K562 (cell line): ENCODE data around the gene ATP13A4. TPM values are rescaled to one million over a fixed set of nuclear protein-coding genes. Genes with fewer than 3 reads are reported as not detected.

Experiments used
- ATAC-seq: fragments of 200-7000 bp; cut with Tn5 transposase; 3 replicates; pipeline ENCODE4 v1.9.1; 2020; ENCODE audit warnings: moderate library complexity
- BruUV-seq: library from RNA; stranded (reverse); fragments of 400-500 nt; replicated peaks from 2 replicates; lab custom pipeline; 2021; lab: Mats Ljungman, UMichigan
- CTCF ChIA-PET: fragments of 300-600 bp; formaldehyde crosslinking; extraction: SDS; loops from one replicate; lab custom pipeline; 2021; ENCODE audit warnings: low intra/inter-chr PET ratio; lab: Yijun Ruan, JAX
- POLR2A ChIA-PET: fragments of 300-600, 350-650 bp; sonication (Branson Sonifier 250); formaldehyde crosslinking; extraction: SDS; loops from one replicate; lab custom pipeline; 2021; ENCODE audit warnings: antibody characterized with exemption, inconsistent platforms; lab: Yijun Ruan, JAX
- DNase-seq, 4 experiments: peaks; one replicate each; pipeline versions ENCODE4 v3.0.0 to v3.0.0-alpha.2; 2011 to 2018; ENCODE audit warnings: low spot score in 3 of 4, mixed read lengths in 3 of 4; ENCODE audit errors: extremely low read depth in 1 of 4
- FAIRE-seq: peaks from 2 replicates; lab custom pipeline; 2011; peaks lifted over from hg19 to GRCh38; lab: Jason Lieb, UNC
- H2AFZ ChIP-seq: 2 replicates; pipeline ENCODE4 v1.6.0; 2011; ENCODE audit warnings: low read depth, low read length, control low read depth, inconsistent platforms
- H3K27ac ChIP-seq: fragments of 200-600 bp; 3 replicates; pipeline ENCODE4 v1.8.0; 2011; ENCODE audit warnings: low read depth, mild to moderate bottlenecking, control low read depth, inconsistent platforms, low read length, moderate library complexity, mixed read lengths; ENCODE audit errors: extremely low read depth
- H3K27me3 ChIP-seq, 2 experiments: fragments of 300-600 bp in 1 of 2; 2 replicates in 1 of 2; 3 replicates in 1 of 2; pipeline versions ENCODE4 v1.6.0 to v1.8.0; 2011; ENCODE audit warnings: inconsistent platforms in 2 of 2, low read length in 2 of 2, mild to moderate bottlenecking in 1 of 2, mixed read lengths in 1 of 2, moderate library complexity in 1 of 2; ENCODE audit not compliant: control insufficient read depth in 2 of 2, insufficient read depth in 2 of 2
- H3K36me3 ChIP-seq: fragments of 300-600 bp; 3 replicates; pipeline ENCODE4 v1.8.0; 2011; ENCODE audit warnings: mild to moderate bottlenecking, low read length, inconsistent platforms; ENCODE audit not compliant: control insufficient read depth, insufficient read depth
- H3K4me1 ChIP-seq, 2 experiments: fragments of 200-600 bp in 1 of 2; replicated peaks in 1 of 2; 2 replicates in 1 of 2; 3 replicates in 1 of 2; pipeline versions ENCODE4 v1.5.1 to v1.8.0; 2011; ENCODE audit warnings: inconsistent platforms in 2 of 2, low read length in 2 of 2, mild to moderate bottlenecking in 1 of 2, mixed read lengths in 1 of 2, moderate library complexity in 1 of 2; ENCODE audit not compliant: control insufficient read depth in 2 of 2, insufficient read depth in 2 of 2
- H3K4me2 ChIP-seq: 2 replicates; pipeline ENCODE4 v1.6.1; 2011; ENCODE audit warnings: low read length, control low read depth, inconsistent platforms, mixed read lengths; ENCODE audit not compliant: insufficient read depth
- H3K4me3 ChIP-seq: fragments of 200-600 bp; sonication (generic), shearing (Covaris generic); 2 replicates; pipeline ENCODE4 v1.5.1; 2016; ENCODE audit warnings: control low read depth, inconsistent platforms
- H3K79me2 ChIP-seq: fragments of 200-600 bp; 3 replicates; pipeline ENCODE4 v1.8.0; 2011; ENCODE audit warnings: low read length, inconsistent platforms; ENCODE audit not compliant: control insufficient read depth, insufficient read depth
- H3K9ac ChIP-seq, 2 experiments: 2 replicates each; pipeline versions ENCODE4 v1.6.0 to v1.6.1; 2011; ENCODE audit warnings: low read depth in 2 of 2, low read length in 2 of 2, control low read depth in 1 of 2, inconsistent platforms in 1 of 2, mild to moderate bottlenecking in 1 of 2, mixed read lengths in 1 of 2; ENCODE audit not compliant: insufficient read depth in 1 of 2
- H3K9me1 ChIP-seq: one replicate; pipeline ENCODE4 v1.6.0; 2011; ENCODE audit warnings: inconsistent platforms, mild to moderate bottlenecking, low read length, moderate library complexity; ENCODE audit not compliant: control insufficient read depth, insufficient read depth
- H3K9me3 ChIP-seq: replicated peaks from 2 replicates; pipeline ENCODE4 v1.5.1; 2011; ENCODE audit warnings: low read depth, low read length, inconsistent platforms; ENCODE audit not compliant: control insufficient read depth, insufficient read depth
- H4K20me1 ChIP-seq: replicated peaks from 2 replicates; pipeline ENCODE4 v1.6.1; 2011; ENCODE audit warnings: low read length, inconsistent platforms, mixed read lengths; ENCODE audit not compliant: control insufficient read depth, insufficient read depth
- BACH1 ChIP-seq: fragments of 200-800 bp; sonication (Bioruptor generic); IDR thresholded peaks from 2 replicates; pipeline ENCODE4 v1.6.1; 2016; ENCODE audit warnings: missing genetic modification characterization, missing compliant biosample characterization
- EP300 ChIP-seq: IDR thresholded peaks from 2 replicates; pipeline ENCODE4 v1.6.1; 2012; ENCODE audit warnings: low read length, improper control_type of control experiment
- GABPA ChIP-seq: fragments of 200-800 bp; sonication (Bioruptor generic); conservative IDR thresholded peaks from 2 replicates; pipeline ENCODE4 v1.6.1; 2016; ENCODE audit warnings: low read depth, missing genetic modification characterization, missing compliant biosample characterization
- LARP7 ChIP-seq: fragments of 450-650 bp; IDR thresholded peaks from 2 replicates; pipeline ENCODE4 v1.6.1; 2016
- MCM5 ChIP-seq: fragments of 450-650 bp; IDR thresholded peaks from 2 replicates; pipeline ENCODE4 v1.6.1; 2016; ENCODE audit warnings: low read depth
- NCOA1 ChIP-seq: fragments of 450-650 bp; IDR thresholded peaks from 2 replicates; pipeline ENCODE4 v1.6.1; 2016; ENCODE audit warnings: low read depth
- NRF1 ChIP-seq, 2 experiments: fragments of 450-650 bp; IDR thresholded peaks in 1 of 2; conservative IDR thresholded peaks in 1 of 2; 2 replicates each; pipeline ENCODE4 v1.6.1; 2014; ENCODE audit warnings: mild to moderate bottlenecking in 2 of 2
- RFX7 ChIP-seq: fragments of 250-450 bp; sonication (Bioruptor Pico); IDR thresholded peaks from 2 replicates; pipeline ENCODE4 v1.5.1; 2021; ENCODE audit warnings: mild to moderate bottlenecking
- SIRT6 ChIP-seq: IDR thresholded peaks from one replicate; pipeline ENCODE4 v1.6.1; 2012; ENCODE audit warnings: low read depth, mild to moderate bottlenecking, control low read depth, inconsistent platforms, low read length, moderate library complexity
- SMARCA5 ChIP-seq: fragments of 450-650 bp; IDR thresholded peaks from 2 replicates; pipeline ENCODE4 v1.6.1; 2016
- ZNF668 ChIP-seq: fragments of 250-450 bp; sonication (Bioruptor Pico); IDR thresholded peaks from 2 replicates; pipeline ENCODE4 v1.8.0; 2022; ENCODE audit warnings: mild to moderate bottlenecking, inconsistent platforms
- WGBS: fragments of 100-300 bp; shearing (Covaris generic); methylation state at CpG from one replicate; pipeline ENCODE4 v1.1.6; 2016; ENCODE audit warnings: low coverage, mixed read lengths; ENCODE audit not compliant: insufficient coverage; ENCODE audit errors: missing lambda C conversion rate; 5-methylcytosine and 5-hydroxymethylcytosine counted together
- in situ Hi-C: fragments of 300-500 bp; cut with MboI; formaldehyde crosslinking; loops from 4 replicates; pipeline ENCODE4 v1.15.0; 2018; ENCODE audit warnings: inconsistent platforms, mixed read lengths
- intact Hi-C: fragments of 100-400 bp; cut with micrococcal nuclease; formaldehyde crosslinking; loops from 2 replicates; pipeline ENCODE4 v1.14.2; 2022
- polyA plus RNA-seq, 8 experiments: library from polyadenylated mRNA; depleted of rRNA in 4 of 8; stranded (reverse) in 5 of 8; unstranded in 3 of 8; fragments of >200 nt; fragmentation: Nextera tagmentation in 2 of 8; fragmentation: Illumina TruSeq in 1 of 8; extraction: Ambion mirVana in 2 of 8; extraction: Trizol in 1 of 8; gene quantifications; 2 replicates each; pipeline versions ENCODE4 v1.2.1 to v1.2.3, GENCODE V29; 2011 to 2014; ENCODE audit warnings: inconsistent platforms in 1 of 8, missing spikeins in 1 of 8
- total RNA-seq, 7 experiments: library from RNA; depleted of rRNA in 6 of 7; stranded (reverse); fragments of >200 nt in 6 of 7; fragmentation: Illumina TruSeq in 2 of 7; extraction: Trizol in 2 of 7; gene quantifications; 2 replicates each; pipeline versions ENCODE4 v1.2.1 to v1.2.3, GENCODE V29; 2011 to 2021; ENCODE audit warnings: low replicate concordance in 1 of 7
- TF ChIP-seq, protein P1 (sequence below): IDR thresholded peaks from 2 replicates; pipeline ENCODE4 v1.6.1; 2011; ENCODE audit not compliant: insufficient read length; ENCODE audit errors: extremely low read depth
- TF ChIP-seq, protein P2 (sequence below): fragments of 450-650 bp; formaldehyde crosslinking; IDR thresholded peaks from 2 replicates; pipeline ENCODE4 v1.4.0; 2022; ENCODE audit warnings: mild to moderate bottlenecking, moderate library complexity
- TF ChIP-seq, protein P3 (sequence below): fragments of 450-650 bp; formaldehyde crosslinking; IDR thresholded peaks from 2 replicates; pipeline ENCODE4 v1.4.0; 2020; ENCODE audit warnings: mild to moderate bottlenecking, mixed read lengths
- TF ChIP-seq, protein P4 (sequence below): fragments of 250-450 bp; sonication (Bioruptor Pico); IDR thresholded peaks from 2 replicates; pipeline ENCODE4 v1.8.0; 2022; ENCODE audit warnings: inconsistent platforms
- TF ChIP-seq, protein P5 (sequence below): fragments of 250-450 bp; sonication (Bioruptor Pico); IDR thresholded peaks from 2 replicates; pipeline ENCODE4 v1.9.0; 2021; ENCODE audit warnings: mild to moderate bottlenecking, inconsistent platforms

ATP13A4 gene
- total and polyA plus RNA-seq, 9 of the 15 experiments (the other 6 are each of a cell fraction or from before 2014, with no cell fraction given) = 0.03 to 0.14 (median 0.07) TPM; not detected in 6

DNA sequence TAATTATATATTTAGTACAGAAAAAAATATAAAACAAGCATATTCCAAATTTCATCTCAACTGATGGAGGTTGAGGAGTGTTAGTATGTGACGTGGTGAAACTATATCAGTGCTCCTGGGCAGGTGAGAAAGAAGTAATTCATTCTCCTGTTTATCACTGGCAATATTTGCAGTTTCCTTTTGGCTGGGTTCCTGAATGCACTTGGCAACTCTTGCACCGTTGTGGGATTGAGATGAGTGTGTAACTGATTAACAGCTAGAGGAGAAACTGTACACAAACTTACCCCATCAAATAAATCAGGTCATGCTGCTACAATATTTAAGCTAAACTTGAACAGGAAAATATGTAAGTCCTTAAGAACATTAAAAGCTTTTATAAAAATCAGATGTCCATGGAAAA is 2.1 kb upstream of the ATP13A4 start (continued):
- no peak for TF ChIP-seq EP300
- no peak for TF ChIP-seq BACH1 (tag)
- TF ChIP-seq SIRT6 = no peak
- TF ChIP-seq, protein P1, sequence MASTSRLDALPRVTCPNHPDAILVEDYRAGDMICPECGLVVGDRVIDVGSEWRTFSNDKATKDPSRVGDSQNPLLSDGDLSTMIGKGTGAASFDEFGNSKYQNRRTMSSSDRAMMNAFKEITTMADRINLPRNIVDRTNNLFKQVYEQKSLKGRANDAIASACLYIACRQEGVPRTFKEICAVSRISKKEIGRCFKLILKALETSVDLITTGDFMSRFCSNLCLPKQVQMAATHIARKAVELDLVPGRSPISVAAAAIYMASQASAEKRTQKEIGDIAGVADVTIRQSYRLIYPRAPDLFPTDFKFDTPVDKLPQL = no peak
- TF ChIP-seq, protein P2, sequence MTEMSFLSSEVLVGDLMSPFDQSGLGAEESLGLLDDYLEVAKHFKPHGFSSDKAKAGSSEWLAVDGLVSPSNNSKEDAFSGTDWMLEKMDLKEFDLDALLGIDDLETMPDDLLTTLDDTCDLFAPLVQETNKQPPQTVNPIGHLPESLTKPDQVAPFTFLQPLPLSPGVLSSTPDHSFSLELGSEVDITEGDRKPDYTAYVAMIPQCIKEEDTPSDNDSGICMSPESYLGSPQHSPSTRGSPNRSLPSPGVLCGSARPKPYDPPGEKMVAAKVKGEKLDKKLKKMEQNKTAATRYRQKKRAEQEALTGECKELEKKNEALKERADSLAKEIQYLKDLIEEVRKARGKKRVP (CRISPR knock-in tag) = no peak
- TF ChIP-seq MCM5 = no peak
- TF ChIP-seq, all 486 proteins: peak for 0

DNA sequence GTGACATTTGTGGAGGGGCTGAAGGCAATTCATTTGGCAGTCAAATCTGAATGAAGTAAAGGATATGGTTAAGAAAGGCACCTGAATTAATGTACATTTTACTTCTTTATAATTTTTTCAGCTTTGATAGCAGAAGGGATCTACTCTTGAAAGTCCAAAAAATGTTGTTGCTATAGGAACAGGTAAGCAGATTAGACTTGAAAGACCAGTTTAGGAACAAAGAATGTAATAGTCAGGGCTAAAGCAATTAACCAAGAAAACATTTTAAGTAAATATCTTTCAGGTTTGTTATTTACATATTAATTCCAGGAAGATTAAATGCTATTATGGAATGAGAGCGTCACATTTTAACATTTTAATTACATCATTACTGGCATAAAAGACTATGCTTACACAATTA is 1.1 kb downstream of the ATP13A4 start:
- BruUV-seq = no TSS peak
- Histone ChIP-seq H4K20me1 (no peaks in the 10 kb centered on the region), H3K27me3 (peaks cover 5 to 12% of the 10 kb centered on the region in 2 experiments; a peak in 4 of 5 replicates), H3K9me3 (no peaks in the 10 kb centered on the region), H3K79me2 (no peaks in the 10 kb centered on the region), H3K9ac (no peak overlapping the region), H2AFZ (no peak overlapping the region), H3K9me1 (no peaks in the 10 kb centered on the region), H3K4me1 (no peaks in the 10 kb centered on the region), H3K27ac (no peak overlapping the region), H3K4me3 (no peak overlapping the region), H3K36me3 (no peaks in the 10 kb centered on the region), H3K4me2 (no peak overlapping the region)
- DNase-seq (no peak), ATAC-seq (no peak), FAIRE-seq (no peak)
- ChIA-PET POLR2A (no interaction called here), CTCF (no interaction called here)
- WGBS = 0% methylated on average over 1 of the region's 1 CpG
- intact Hi-C loops = no loop called here
- in situ Hi-C loops = loop anchor here (25.0 kb wide), 1 partner anchor 991 kb away; no protein-coding TSS in a partner anchor
- TF ChIP-seq ZNF668 (CRISPR knock-in tag) (no peak), NCOA1 (no peak), NRF1 (conservative IDR thresholded peaks at IDR 0.05 in 1 of 2, IDR thresholded peaks at IDR 0.05 in 1 of 2) (no peak), LARP7 (no peak), MCM5 (no peak), SMARCA5 (no peak), RFX7 (CRISPR knock-in tag) (no peak), GABPA (tag) (no peak)
- TF ChIP-seq, protein P3, sequence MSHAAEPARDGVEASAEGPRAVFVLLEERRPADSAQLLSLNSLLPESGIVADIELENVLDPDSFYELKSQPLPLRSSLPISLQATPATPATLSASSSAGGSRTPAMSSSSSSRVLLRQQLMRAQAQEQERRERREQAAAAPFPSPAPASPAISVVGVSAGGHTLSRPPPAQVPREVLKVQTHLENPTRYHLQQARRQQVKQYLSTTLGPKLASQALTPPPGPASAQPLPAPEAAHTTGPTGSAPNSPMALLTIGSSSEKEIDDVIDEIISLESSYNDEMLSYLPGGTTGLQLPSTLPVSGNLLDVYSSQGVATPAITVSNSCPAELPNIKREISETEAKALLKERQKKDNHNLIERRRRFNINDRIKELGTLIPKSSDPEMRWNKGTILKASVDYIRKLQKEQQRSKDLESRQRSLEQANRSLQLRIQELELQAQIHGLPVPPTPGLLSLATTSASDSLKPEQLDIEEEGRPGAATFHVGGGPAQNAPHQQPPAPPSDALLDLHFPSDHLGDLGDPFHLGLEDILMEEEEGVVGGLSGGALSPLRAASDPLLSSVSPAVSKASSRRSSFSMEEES = no peak
- TF ChIP-seq, protein P4, sequence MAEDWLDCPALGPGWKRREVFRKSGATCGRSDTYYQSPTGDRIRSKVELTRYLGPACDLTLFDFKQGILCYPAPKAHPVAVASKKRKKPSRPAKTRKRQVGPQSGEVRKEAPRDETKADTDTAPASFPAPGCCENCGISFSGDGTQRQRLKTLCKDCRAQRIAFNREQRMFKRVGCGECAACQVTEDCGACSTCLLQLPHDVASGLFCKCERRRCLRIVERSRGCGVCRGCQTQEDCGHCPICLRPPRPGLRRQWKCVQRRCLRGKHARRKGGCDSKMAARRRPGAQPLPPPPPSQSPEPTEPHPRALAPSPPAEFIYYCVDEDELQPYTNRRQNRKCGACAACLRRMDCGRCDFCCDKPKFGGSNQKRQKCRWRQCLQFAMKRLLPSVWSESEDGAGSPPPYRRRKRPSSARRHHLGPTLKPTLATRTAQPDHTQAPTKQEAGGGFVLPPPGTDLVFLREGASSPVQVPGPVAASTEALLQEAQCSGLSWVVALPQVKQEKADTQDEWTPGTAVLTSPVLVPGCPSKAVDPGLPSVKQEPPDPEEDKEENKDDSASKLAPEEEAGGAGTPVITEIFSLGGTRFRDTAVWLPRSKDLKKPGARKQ (CRISPR knock-in tag) = no peak
- TF ChIP-seq, protein P5, sequence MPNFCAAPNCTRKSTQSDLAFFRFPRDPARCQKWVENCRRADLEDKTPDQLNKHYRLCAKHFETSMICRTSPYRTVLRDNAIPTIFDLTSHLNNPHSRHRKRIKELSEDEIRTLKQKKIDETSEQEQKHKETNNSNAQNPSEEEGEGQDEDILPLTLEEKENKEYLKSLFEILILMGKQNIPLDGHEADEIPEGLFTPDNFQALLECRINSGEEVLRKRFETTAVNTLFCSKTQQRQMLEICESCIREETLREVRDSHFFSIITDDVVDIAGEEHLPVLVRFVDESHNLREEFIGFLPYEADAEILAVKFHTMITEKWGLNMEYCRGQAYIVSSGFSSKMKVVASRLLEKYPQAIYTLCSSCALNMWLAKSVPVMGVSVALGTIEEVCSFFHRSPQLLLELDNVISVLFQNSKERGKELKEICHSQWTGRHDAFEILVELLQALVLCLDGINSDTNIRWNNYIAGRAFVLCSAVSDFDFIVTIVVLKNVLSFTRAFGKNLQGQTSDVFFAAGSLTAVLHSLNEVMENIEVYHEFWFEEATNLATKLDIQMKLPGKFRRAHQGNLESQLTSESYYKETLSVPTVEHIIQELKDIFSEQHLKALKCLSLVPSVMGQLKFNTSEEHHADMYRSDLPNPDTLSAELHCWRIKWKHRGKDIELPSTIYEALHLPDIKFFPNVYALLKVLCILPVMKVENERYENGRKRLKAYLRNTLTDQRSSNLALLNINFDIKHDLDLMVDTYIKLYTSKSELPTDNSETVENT (CRISPR knock-in tag) = no peak
